Daoy (cell line): ENCODE data around the gene UFD1. TPM values are rescaled to one million over a fixed set of nuclear protein-coding genes. Genes with fewer than 3 reads are reported as not detected.
A peak's percentile ranks its signal among the peaks of the same experiment; 100 is the strongest.

ENCODE experiments used
- DNase-seq: peaks from one replicate; pipeline ENCODE4 v3.0.0-alpha.2; 2015; ENCODE audit warnings: low read depth
- total RNA-seq: library from RNA; depleted of rRNA; stranded (reverse); fragments of >200 nt; shearing (Covaris generic); gene quantifications from 2 replicates; pipeline ENCODE4 v1.2.3, GENCODE V29; 2014

Gene UFD1
- total RNA-seq, 1 experiment from 2014 or later = 144 TPM

GRCh38 chr22:19516378-19517170, 37.6 kb upstream of the UFD1 start:
- DNase-seq = no peak

- no peak for DNase-seq
Measured at GRCh38 chr22:19515654-19516377, 36.8 kb upstream of the UFD1 start.

GRCh38 chr22:19514831-19515565, 36.0 kb upstream of the UFD1 start:
- DNase-seq = no peak

- no peak for DNase-seq
Measured at GRCh38 chr22:19513823-19514222, 34.8 kb upstream of the UFD1 start.

GRCh38 chr22:19510919-19511341, 31.9 kb upstream of the UFD1 start:
- no peak for DNase-seq

- no peak for DNase-seq
Measured at GRCh38 chr22:19509923-19510322, 30.9 kb upstream of the UFD1 start.

- no peak for DNase-seq
Measured at GRCh38 chr22:19509191-19509590, 30.2 kb upstream of the UFD1 start.

- no peak for DNase-seq
Measured at GRCh38 chr22:19508024-19508776, 29.2 kb upstream of the UFD1 start.

- no peak for DNase-seq
Measured at GRCh38 chr22:19507534-19507861, 28.5 kb upstream of the UFD1 start.

- DNase-seq = no peak
Measured at GRCh38 chr22:19506212-19506611, 27.2 kb upstream of the UFD1 start.

GRCh38 chr22:19505735-19506126, 26.7 kb upstream of the UFD1 start:
- DNase-seq = no peak

- no peak for DNase-seq
Measured at GRCh38 chr22:19504900-19505734, 26.1 kb upstream of the UFD1 start.

GRCh38 chr22:19503869-19504268, 24.9 kb upstream of the UFD1 start:
- DNase-seq = no peak

- no peak for DNase-seq
Measured at GRCh38 chr22:19503367-19503766, 24.4 kb upstream of the UFD1 start.

- no peak for DNase-seq
Measured at GRCh38 chr22:19501897-19502447, 23.0 kb upstream of the UFD1 start.

- no peak for DNase-seq
Measured at GRCh38 chr22:19499880-19500242, 20.9 kb upstream of the UFD1 start.

GRCh38 chr22:19499236-19499879, 20.4 kb upstream of the UFD1 start:
- DNase-seq = no peak

- no peak for DNase-seq
Measured at GRCh38 chr22:19498866-19499190, 19.8 kb upstream of the UFD1 start.

- no peak for DNase-seq
Measured at GRCh38 chr22:19498154-19498865, 19.3 kb upstream of the UFD1 start.

GRCh38 chr22:19497245-19497644, 18.3 kb upstream of the UFD1 start:
- peak; percentile 59 for DNase-seq
